ENCODE data around the gene ATAD3C.

- TF ChIP-seq, protein P1, sequence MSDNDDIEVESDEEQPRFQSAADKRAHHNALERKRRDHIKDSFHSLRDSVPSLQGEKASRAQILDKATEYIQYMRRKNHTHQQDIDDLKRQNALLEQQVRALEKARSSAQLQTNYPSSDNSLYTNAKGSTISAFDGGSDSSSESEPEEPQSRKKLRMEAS (IDR thresholded peaks at IDR 0.05; ENCODE audit: low read depth, low read length): no peak
- TF ChIP-seq POLR2A (IDR thresholded peaks at IDR 0.05; ENCODE audit: extremely low read depth, insufficient read length) (no peak), CTCF (IDR thresholded peaks at IDR 0.05; ENCODE audit: low read depth, low read length) (peak; percentile 71), MYC (IDR thresholded peaks at IDR 0.05; ENCODE audit: low read depth, low read length) (no peak)
Measured at GRCh38 chr1:1402072-1402900, 47.2 kb upstream of the ATAD3C start.
